ENCODE data around the gene SKIC2. TPM values are rescaled to one million over a fixed set of nuclear protein-coding genes. Genes with fewer than 3 reads are reported as not detected.
"Not testable (repeated sequence)": the region's sequence is repeated elsewhere in the genome, so short reads cannot be mapped to it uniquely, and the experiment has no call there.

The SKIC2 gene
- polyA plus RNA-seq, 4 donors: 51.4 to 171 (median 85.7) TPM

- no CpG with 5 or more reads among the region's 24 CpGs for WGBS, 3 donors
- not testable (repeated sequence) for FAIRE-seq; H3K27me3 ChIP-seq (ENCODE audit: control insufficient read depth in 3 of 3, insufficient read depth in 3 of 3, low read length in 3 of 3)
Observed at GRCh38 chr6:32008037-32008436, 49.1 kb downstream of the SKIC2 start.

GRCh38 chr6:32008616-32009015 lies 49.6 kb downstream of the SKIC2 start:
- WGBS, 3 donors: 41 to 67% (median 45%) methylated on average over 5 to 7 of the region's 12 CpGs

More at GRCh38 chr6:32008037-32008436, 49.1 kb downstream of the SKIC2 start:
- H3K4me1 ChIP-seq (ENCODE audit: control insufficient read depth in 3 of 3, insufficient read depth in 2 of 3, low read depth in 1 of 3, low read length in 2 of 3); H3K36me3 ChIP-seq (ENCODE audit: control insufficient read depth in 3 of 3, insufficient read depth in 2 of 3, low read depth in 1 of 3, low read length in 3 of 3); H3K4me3 ChIP-seq (ENCODE audit: low read depth in 1 of 3, low read length in 3 of 3); H3K27ac ChIP-seq (ENCODE audit: low read depth in 1 of 3, low read length in 2 of 3); DNase-seq; H3K9me3 ChIP-seq (ENCODE audit: control insufficient read depth in 2 of 2, insufficient read depth in 1 of 2, low read depth in 1 of 2, low read length in 1 of 2): not testable (repeated sequence)

DNA sequence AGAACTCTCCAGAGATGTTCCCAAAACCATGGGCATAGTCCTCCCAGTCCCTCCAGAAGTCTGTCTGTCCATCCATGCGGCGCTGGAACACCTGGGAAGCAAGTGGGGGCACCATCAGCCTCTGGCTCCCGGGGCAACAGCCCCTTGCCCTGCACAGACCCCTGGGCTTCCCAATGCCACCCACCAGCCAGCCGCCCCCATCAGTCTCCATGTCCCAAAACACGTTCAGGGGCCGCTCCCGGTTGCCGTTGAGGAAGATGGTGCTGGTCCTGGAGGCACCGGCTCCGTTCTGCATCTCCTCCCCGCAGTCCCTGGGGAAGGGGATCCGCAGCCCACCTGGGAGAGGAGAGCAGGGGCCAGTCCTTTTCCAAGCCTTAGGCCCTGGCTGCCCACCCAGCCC lies 50.6 kb downstream of the SKIC2 start:
- not testable (repeated sequence) for H3K27ac ChIP-seq (ENCODE audit: low read depth in 1 of 3, low read length in 2 of 3); H3K4me1 ChIP-seq (ENCODE audit: control insufficient read depth in 3 of 3, insufficient read depth in 2 of 3, low read depth in 1 of 3, low read length in 2 of 3); H3K9me3 ChIP-seq (ENCODE audit: control insufficient read depth in 2 of 2, insufficient read depth in 1 of 2, low read depth in 1 of 2, low read length in 1 of 2); H3K4me3 ChIP-seq (ENCODE audit: low read depth in 1 of 3, low read length in 3 of 3); FAIRE-seq; DNase-seq; H3K27me3 ChIP-seq (ENCODE audit: control insufficient read depth in 3 of 3, insufficient read depth in 3 of 3, low read length in 3 of 3); H3K36me3 ChIP-seq (ENCODE audit: control insufficient read depth in 3 of 3, insufficient read depth in 2 of 3, low read depth in 1 of 3, low read length in 3 of 3)
- WGBS, 3 donors: 50 to 83% (median 63%) methylated on average over 1 to 5 of the region's 12 CpGs

More at GRCh38 chr6:32008616-32009015, 49.6 kb downstream of the SKIC2 start:
- not testable (repeated sequence) for H3K27me3 ChIP-seq (ENCODE audit: control insufficient read depth in 3 of 3, insufficient read depth in 3 of 3, low read length in 3 of 3); DNase-seq; FAIRE-seq; H3K36me3 ChIP-seq (ENCODE audit: control insufficient read depth in 3 of 3, insufficient read depth in 2 of 3, low read depth in 1 of 3, low read length in 3 of 3); H3K9me3 ChIP-seq (ENCODE audit: control insufficient read depth in 2 of 2, insufficient read depth in 1 of 2, low read depth in 1 of 2, low read length in 1 of 2); H3K4me1 ChIP-seq (ENCODE audit: control insufficient read depth in 3 of 3, insufficient read depth in 2 of 3, low read depth in 1 of 3, low read length in 2 of 3); H3K27ac ChIP-seq (ENCODE audit: low read depth in 1 of 3, low read length in 2 of 3); H3K4me3 ChIP-seq (ENCODE audit: low read depth in 1 of 3, low read length in 3 of 3)

GRCh38 chr6:32010856-32011530 lies 52.0 kb downstream of the SKIC2 start:
- not testable (repeated sequence) for DNase-seq; H3K27ac ChIP-seq (ENCODE audit: low read depth in 1 of 3, low read length in 2 of 3); FAIRE-seq; H3K4me3 ChIP-seq (ENCODE audit: low read depth in 1 of 3, low read length in 3 of 3); H3K4me1 ChIP-seq (ENCODE audit: control insufficient read depth in 3 of 3, insufficient read depth in 2 of 3, low read depth in 1 of 3, low read length in 2 of 3); H3K27me3 ChIP-seq (ENCODE audit: control insufficient read depth in 3 of 3, insufficient read depth in 3 of 3, low read length in 3 of 3); H3K9me3 ChIP-seq (ENCODE audit: control insufficient read depth in 2 of 2, insufficient read depth in 1 of 2, low read depth in 1 of 2, low read length in 1 of 2); H3K36me3 ChIP-seq (ENCODE audit: control insufficient read depth in 3 of 3, insufficient read depth in 2 of 3, low read depth in 1 of 3, low read length in 3 of 3)
- 62 to 82% (median 71%) methylated on average over 8 to 20 of the region's 27 CpGs for WGBS, 3 donors

- FAIRE-seq; H3K4me1 ChIP-seq (ENCODE audit: control insufficient read depth in 3 of 3, insufficient read depth in 2 of 3, low read depth in 1 of 3, low read length in 2 of 3); H3K27ac ChIP-seq (ENCODE audit: low read depth in 1 of 3, low read length in 2 of 3); H3K9me3 ChIP-seq (ENCODE audit: control insufficient read depth in 2 of 2, insufficient read depth in 1 of 2, low read depth in 1 of 2, low read length in 1 of 2); H3K36me3 ChIP-seq (ENCODE audit: control insufficient read depth in 3 of 3, insufficient read depth in 2 of 3, low read depth in 1 of 3, low read length in 3 of 3); H3K27me3 ChIP-seq (ENCODE audit: control insufficient read depth in 3 of 3, insufficient read depth in 3 of 3, low read length in 3 of 3); H3K4me3 ChIP-seq (ENCODE audit: low read depth in 1 of 3, low read length in 3 of 3); DNase-seq: not testable (repeated sequence)
- 83 to 88% (median 87%) methylated on average over 13 to 17 of the region's 17 CpGs for WGBS, 3 donors
Observed at GRCh38 chr6:32012941-32013617, 54.1 kb downstream of the SKIC2 start.

DNA sequence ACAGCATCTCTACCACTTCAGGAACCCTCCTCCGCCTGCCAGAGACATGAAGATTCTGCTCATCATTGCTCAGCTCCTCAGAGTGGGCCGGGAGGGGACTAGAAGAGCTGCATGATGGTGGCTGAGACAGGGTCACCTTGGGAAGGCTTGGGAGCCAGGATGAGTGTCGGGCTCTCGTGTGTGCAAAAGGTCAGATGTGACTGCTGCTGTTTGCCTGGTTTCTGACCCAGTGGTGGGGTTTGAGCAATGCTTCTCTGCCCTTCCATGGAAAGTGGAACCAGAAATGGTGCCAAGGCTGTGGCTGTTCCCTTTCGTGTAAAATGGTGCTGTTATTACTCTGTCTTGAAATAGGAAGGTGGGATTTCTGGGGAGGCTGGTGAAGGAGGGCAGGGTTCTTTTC lies 54.8 kb downstream of the SKIC2 start:
- H3K9me3 ChIP-seq (ENCODE audit: control insufficient read depth in 2 of 2, insufficient read depth in 1 of 2, low read depth in 1 of 2, low read length in 1 of 2); H3K4me3 ChIP-seq (ENCODE audit: low read depth in 1 of 3, low read length in 3 of 3); H3K4me1 ChIP-seq (ENCODE audit: control insufficient read depth in 3 of 3, insufficient read depth in 2 of 3, low read depth in 1 of 3, low read length in 2 of 3); H3K27ac ChIP-seq (ENCODE audit: low read depth in 1 of 3, low read length in 2 of 3); H3K36me3 ChIP-seq (ENCODE audit: control insufficient read depth in 3 of 3, insufficient read depth in 2 of 3, low read depth in 1 of 3, low read length in 3 of 3); FAIRE-seq; H3K27me3 ChIP-seq (ENCODE audit: control insufficient read depth in 3 of 3, insufficient read depth in 3 of 3, low read length in 3 of 3); DNase-seq: not testable (repeated sequence)
- no CpG with 5 or more reads among the region's 5 CpGs for whole genome bisulfite sequencing, 3 donors

DNA sequence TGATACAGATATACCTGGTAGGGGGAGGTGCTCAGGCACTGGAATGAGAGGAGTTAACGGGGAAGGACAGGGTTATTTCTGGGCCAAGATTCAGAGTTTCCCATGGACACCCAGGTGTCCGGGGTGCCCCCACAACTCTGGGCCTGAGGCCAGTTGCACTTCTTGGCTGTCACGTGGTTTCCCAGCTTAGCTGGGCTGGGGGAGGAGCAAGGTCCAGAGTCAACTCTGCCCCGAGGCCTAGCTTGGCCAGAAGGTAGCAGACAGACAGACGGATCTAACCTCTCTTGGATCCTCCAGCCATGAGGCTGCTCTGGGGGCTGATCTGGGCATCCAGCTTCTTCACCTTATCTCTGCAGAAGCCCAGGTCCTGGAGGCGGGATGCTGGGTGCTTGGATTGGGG lies 55.6 kb downstream of the SKIC2 start, which contains the start of gene C4B:
TSS of gene C4B (plus strand) at position 249 of the 400 bp plus-strand sequence. CDS start at position 300, 51 bp downstream.
- not testable (repeated sequence) for H3K4me1 ChIP-seq (ENCODE audit: control insufficient read depth in 3 of 3, insufficient read depth in 2 of 3, low read depth in 1 of 3, low read length in 2 of 3); H3K27ac ChIP-seq (ENCODE audit: low read depth in 1 of 3, low read length in 2 of 3); DNase-seq; H3K27me3 ChIP-seq (ENCODE audit: control insufficient read depth in 3 of 3, insufficient read depth in 3 of 3, low read length in 3 of 3); H3K9me3 ChIP-seq (ENCODE audit: control insufficient read depth in 2 of 2, insufficient read depth in 1 of 2, low read depth in 1 of 2, low read length in 1 of 2); H3K36me3 ChIP-seq (ENCODE audit: control insufficient read depth in 3 of 3, insufficient read depth in 2 of 3, low read depth in 1 of 3, low read length in 3 of 3); FAIRE-seq; H3K4me3 ChIP-seq (ENCODE audit: low read depth in 1 of 3, low read length in 3 of 3)
- WGBS, 3 donors: no CpG with 5 or more reads among the region's 6 CpGs
